Stimulated activated CD4-positive, alpha-beta T cell treated with anti-CD3 and anti-CD28 coated beads, Interleukin-1b, Interleukin-23, amount 100 ng/mL, for 48 hours (primary cell): ENCODE results near the gene CELSR1.
"Not testable (repeated sequence)": the region's sequence is repeated elsewhere in the genome, so short reads cannot be mapped to it uniquely, and the experiment has no call there.

Source experiments
- DNase-seq: peaks from one replicate; pipeline ENCODE4 v3.0.0-alpha.2; 2020

The CELSR1 gene

DNA sequence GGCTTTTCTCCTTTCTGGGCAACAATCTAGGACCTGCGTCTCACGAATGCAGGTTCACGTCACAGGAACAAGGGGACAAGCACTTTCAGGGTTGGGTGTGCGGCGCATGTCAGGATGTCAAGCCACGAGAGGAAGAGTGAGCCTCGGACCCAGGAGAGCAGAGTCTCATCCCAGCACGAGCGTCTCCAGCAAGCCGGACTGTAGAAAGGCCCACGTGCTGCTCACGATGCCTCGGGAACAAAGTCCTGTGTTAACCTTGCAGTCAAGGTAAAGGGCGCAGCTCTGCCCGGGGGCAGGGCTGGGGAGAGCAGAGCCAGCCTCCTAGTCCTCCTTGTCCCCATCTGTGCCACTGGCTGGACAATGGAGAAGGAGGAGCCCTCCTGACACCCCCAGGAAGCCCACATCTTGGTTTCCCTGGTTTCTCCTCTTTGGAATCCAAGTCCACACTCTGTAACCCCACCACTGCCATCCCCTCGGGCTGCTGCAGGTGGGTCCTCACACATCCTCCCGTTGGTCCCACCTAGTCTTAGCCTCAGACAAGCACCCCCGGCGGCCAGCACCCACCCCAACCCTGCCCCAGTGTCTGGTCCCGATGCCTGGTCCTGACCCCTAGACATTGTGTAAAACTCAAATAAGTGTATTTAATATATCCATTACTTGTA lies 63.4 kb downstream of the CELSR1 start:
- DNase-seq = no peak

DNA sequence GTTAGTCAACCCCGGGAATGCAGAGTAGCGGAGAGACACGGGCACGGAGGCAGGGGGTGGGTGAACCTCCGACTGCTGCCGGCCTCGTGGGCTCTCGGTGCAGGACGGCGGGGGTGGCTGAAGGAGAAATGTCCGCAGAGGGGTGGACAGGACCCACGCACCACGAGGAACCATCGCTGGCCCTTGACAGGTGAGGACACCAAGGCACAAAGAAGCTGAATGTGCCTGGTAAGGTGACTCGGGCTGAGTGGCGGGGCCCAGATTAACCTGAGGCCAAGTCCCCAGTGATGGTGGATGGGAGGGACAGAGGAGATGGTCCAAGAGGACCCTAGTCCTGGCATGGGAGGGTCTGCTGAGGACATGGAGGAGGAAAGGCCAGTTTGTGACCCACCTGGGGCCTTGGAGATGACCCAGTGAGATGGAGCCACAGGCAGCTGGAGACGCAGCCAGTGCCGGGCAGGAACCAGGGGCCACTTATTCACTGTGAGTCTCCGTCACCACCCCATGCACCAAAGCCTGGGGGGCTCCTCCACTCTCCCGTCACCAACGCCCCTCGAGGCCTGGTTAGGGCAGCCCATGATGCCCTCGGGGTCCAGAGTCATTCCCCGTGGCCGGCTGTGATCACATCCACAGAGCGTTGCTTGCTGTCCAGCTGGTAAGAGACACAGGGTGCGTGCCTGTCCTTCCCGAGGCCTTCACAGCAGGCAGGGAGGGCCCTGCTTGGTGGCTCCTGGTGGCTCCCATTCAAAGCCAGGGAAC lies 64.2 kb downstream of the CELSR1 start:
- DNase-seq = no peak

DNA sequence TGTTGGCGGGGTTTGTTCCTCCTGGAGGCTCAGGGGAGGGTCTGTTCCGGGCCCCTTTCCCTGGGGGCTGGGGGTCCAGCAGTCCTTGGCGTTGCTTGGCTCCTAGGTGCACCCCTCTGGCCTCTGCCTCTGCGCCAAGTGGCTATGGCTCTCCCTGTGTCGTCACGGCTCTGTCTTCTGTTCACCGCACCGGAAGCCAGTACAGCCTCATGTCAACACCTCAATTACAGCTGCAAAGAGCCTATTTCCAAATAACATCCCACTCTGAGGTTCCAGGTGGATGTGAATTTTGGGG lies 64.8 kb downstream of the CELSR1 start:
- DNase-seq = no peak

DNA sequence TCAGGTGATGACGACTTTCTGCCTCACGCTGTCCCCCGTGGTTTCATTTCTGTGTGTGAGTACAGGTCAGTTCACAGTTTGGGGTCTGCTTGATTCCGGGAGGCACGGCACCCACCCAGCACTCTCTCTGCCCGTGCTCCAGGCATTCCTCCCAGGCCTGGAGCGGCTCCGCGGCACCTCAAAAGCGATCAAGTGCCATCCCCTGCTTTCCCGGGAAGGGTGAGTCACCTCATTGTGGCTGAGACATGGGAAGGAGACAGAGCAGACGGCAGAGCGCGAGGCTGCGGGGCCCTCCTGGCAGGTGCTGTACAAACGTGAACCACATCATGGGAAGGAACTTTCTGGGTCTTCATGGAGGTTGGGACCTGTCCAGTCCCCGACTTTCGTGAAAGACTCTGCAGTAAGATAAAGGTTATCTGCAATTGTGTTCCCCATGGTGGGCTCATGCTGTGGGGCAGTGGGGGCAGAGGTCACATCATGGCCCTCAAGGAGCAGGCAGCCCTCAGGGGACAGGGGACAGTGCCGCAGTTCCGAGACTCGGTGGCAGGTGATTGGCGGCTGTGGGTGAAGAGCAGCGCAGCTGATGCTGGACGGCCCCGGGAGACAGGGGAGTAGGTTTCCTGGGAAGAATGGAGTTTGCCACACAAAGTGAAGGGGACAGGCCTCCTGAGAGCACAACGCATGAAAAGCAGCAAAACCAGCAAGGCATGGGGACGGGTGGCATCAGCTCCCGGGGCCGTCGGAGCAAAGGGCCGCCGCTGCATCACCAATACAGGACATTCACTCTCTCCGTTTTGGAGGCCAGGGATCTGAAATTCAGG lies 65.3 kb downstream of the CELSR1 start:
- no peak for DNase-seq

DNA sequence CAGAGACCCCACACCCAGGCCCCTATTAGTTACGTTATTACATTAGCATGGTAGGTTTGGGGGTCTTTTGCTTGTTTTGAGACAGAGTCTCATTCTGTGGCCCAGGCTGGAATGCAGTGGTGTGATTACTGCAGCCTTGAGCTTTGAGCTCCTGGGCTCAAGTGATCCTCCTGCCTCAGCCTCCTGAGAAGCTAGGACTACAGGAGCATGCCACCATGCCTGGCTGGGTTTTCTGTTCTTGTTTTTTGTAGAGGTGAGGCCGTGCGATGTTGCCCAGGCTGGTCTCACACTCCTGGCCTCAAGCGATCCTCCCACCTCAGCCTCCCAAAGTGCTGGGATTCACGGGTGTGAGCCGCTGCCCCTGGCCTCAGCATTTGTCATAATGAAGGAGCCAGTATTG lies 66.1 kb downstream of the CELSR1 start:
- DNase-seq = not testable (repeated sequence)

DNA sequence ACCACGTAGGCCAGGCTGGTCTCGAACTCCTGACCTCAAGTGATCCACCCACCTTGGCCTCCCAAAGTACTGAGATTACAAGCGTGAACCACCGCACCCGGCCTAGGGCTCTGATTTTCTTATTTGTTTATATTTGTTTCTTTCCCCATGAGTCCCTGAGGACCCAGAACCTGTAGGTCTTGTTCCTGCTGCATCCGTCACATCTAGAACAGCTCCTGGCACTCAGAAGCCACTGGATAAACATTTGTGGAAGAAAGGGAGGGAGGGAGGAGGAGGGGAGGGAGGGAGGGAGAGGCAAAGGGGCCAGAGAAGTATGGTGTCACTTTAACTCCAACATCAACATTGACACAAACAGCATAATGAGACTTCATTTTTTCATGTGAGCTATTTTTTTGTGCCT lies 67.7 kb downstream of the CELSR1 start:
- no peak for DNase-seq

DNA sequence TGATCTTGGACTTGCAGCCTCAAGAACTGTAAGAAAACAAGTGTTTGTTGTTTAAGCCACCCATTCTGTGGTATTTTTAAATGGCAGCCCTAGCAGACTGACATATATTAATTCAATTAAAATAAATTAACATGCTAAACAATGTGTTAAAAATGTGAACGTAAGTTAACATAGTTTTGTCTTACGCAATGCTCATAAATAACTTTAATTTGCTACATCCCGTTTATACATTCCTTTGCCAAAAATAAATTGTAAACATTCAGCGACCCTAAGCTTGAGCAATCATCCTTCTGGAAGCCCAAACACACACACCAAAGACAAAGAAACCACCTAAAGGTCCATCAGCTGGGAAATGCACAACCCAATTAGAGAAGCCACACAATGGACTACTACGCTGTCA lies 70.4 kb downstream of the CELSR1 start:
- no peak for DNase-seq

DNA sequence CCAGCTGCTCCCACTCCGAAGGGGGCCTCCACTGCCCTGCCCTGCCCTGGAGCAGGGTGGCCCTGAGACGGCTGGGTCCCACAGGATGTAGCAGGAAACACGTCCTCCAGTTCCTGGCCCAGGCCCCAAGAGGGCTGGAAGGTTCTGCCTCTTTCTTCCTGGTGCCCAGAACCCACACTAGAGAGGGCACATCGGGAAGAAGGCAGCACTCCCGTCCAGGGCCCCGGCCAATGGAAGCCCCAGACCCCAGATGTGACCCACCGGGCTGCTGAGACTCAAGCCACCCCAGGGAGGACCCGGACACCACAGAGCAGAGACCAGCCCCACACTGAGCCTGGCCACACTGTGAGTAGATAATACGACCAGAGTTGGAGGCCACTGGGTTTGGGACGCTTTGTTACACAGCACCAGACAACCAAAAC lies 71.2 kb downstream of the CELSR1 start:
- no peak for DNase-seq

DNA sequence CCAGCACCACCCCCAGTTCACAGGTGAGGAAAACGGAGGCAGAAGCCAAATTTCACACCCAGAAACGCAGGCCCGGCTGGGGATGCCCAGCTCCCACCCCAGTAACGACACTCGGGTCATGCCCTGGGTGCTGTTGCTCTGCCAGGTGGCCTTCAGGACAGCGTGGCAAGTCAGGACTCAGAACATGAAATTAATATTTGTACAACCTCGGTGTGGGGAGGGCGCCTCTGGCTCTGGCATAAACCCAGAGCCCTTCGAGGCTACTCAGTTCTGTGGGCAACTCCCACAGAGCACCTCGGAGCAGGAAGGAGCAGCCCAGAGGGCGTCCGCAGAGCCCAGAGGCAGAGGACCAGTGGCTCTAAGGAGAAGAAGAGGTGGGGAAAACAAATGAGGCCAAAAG lies 71.6 kb downstream of the CELSR1 start:
- no peak for DNase-seq

DNA sequence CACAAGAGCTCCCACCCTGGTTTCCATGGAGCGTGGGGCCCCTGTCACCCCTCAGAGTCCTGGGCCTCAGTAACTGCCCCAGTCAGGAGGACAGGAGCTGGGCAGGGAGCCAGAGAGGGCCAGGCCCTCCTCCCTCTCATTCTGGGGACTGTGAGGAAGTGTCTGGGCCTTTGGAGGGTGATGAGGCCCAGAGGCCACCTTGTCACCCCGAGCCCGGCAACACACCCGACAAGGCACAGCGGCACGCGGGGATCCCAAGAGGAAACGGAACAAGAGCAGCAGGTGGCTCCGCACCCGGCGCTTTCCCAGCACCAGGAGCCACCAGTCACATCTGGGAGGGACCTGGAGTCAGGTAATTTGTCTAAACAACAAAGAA lies 72.1 kb downstream of the CELSR1 start:
- no peak for DNase-seq

DNA sequence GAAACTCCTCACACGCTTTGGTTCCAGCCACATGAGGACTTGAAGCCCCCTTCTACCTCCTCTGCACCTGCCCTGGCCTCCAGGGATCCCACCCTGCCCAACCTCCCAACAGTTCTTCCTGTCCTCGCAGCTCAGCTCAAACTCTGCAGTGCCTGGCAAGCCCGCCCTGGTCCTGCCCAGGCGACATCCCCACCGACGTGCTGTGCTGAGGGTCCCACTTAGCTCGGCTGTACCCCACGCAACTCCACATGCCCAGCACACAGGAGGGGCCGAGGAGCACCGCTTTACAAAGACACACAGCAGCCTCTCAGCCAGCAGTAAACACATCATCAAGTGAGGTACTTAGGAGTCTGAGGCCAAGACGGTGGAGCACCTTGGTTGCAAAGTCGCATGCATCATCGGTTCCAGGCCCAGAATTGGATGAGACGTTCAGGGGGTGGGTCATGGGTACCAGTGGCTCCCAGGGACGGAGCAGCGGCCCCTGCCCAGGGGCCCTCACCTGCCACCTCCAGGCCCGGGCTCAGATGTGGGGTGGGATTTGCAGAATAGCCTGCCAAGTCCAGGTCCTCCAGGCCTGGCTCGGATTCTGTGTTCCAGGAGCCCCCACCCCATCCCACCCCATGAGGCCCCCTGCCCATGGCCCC lies 72.6 kb downstream of the CELSR1 start:
- DNase-seq = no peak

DNA sequence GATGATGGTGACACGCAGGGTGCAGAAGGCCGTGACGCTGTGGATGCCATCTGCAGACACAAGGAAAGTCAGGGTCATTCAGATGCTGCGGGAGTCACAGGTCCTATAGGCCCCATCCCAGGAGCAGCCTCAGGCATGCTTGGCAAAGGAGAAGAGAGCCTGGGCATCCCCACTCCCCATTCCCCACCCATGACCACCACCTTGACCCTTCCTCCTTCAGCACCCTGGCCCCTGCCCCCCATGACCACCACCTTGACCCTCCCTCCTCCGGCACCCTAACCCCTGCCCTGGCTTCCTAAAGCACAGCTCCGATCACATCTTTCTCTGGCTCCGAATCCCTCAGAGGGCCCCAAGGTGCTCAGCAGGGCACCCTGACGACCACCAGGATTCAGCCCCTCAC lies 73.1 kb downstream of the CELSR1 start:
- no peak for DNase-seq

DNA sequence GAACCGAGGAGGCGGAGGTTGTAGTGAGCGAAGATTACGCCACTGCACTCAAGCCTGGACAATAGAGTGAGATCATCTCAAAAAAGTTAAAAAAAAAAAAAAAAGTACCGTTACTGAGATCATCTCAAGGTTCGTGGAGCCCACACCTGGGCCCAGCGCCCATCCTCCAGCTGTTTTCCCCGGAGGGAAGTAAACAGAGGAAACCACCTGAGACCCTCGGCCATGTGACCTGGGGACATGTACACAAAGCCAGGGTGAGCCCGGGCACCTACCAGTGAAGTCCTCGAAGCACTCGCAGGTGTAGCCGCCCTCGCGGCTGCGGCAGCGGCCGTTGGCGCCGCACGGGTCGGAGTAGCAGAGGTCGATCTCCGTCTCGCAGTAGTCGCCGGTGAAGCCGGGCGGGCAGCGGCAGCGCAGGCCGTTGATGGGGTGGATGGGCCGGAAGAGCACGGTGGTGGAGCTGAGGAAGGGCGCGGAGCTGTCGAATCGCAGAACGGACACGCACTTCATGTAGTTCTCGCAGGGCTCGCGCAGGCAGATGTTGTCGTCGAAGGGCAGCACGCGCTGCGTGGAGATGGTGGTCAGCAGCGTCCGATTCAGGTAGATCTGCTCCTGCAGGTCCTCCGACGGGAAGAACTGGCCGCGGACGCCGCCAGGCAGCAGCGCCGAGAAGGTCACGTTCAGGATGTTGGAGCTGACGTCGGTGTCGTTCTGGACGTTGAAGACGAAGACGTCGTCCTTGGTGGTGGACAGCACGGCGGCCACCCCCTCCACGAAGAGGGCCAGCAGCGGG lies 73.8 kb downstream of the CELSR1 start:
- DNase-seq = no peak

DNA sequence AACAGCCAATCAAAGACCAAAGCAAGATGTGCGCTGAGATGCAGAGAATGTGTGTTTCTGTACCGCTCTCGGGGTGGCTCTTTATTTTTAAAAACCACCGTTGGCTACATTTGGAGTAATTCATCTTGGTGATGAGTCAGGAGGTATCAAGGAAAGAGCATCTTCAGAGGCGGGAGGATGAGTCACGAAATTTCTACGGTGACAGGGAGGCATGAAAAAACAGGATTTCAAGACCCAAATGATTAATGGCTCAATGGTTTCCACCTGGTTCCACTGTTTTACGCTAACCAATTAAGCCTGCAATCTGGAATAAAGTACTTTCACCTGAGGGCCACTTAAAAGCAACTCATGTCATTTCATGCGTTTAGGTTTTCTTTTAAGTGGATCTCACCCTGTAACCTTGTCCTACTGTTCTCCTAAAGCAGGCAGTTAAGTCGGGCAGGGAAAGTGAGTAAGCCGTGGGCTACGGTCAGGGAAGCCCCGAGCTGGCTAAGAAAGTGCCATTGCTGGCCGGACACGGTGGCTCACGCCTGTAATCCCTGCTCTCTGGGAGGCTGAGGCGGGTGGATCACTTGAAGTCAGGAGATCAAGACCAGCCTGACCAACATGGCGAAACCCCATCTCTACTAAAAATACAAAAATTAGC lies 74.6 kb downstream of the CELSR1 start:
- no peak for DNase-seq

DNA sequence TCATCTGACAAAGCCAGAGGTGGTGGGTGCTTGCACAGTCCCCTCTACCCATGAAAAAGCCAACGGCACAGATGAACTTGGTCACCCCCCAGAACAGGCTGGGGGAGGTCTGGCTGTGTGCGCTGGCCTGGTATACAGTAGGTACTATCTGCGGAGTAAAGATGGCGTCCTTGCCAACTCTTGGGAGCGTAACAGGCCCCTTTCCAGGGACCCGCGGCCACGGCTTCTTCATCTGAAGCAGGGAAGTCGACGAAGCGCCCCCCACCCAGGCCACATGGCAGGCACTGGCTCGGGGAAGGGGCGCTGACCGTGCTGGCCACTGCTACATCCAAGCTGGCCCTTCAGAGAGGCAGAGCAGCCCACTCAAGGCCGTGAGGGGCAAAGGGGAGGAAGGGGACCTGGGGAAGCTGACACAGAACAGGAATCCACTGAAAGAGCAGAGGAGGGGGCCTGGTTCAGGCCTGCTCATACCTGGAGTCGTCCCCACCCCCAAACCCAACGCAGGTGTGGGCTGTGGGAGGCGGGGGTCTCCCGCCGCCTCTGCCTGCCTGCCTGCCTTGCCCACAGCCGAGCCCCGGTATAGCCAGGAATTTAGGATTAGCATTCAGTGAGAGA lies 75.7 kb downstream of the CELSR1 start:
- no peak for DNase-seq

DNA sequence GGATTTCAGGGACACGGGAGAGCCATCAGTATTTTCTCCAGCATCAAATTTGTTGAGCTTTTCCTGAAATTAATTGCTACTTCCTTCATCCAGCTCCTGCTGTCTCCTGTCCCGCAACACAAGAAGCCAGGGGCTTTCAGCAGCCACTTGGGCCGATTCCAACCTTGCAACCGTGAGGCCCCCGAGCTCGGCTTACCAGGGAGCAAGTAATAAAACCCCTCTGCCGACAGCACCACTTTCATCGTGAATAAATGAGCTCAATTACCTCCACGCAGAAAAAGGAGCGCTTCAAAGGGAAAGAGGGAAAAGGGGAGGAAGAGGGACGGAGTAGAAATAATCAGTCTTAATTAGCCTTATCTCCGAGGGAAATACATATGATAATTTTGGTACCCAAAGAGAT lies 76.6 kb downstream of the CELSR1 start:
- DNase-seq = no peak

DNA sequence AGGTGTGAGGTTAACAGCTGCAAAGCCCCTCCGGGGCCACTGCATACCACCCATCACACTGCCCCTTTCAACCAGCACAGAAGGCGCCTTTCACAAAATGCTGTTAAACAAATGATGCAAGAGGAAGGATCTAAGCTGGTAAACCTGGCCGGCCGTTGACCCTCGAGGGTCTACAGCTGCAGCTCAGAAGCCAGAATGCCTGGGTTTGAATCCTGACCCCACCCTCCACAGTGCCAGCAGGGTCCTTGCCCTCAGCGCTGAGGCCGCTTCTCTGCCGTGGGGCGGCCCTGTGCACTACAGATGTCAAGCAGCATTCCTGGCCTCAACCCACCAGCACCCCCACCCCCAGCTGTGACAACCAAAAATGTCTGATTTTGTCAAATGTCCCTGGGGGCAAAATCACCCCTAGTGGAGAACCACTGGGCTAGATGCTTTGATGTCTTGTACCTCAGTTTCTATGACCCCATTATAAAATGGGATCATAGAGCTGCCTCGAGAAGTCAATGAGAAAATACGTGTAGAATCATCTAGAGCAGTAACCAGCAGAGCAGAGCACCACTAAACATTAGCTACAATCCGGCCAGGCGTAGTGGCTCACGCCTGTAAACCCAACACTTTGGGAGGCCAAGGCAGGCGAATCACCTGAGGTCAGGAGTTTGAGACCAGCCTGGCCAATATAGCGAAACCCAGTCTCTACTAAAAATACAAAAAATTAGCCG lies 77.9 kb downstream of the CELSR1 start:
- DNase-seq = no peak

DNA sequence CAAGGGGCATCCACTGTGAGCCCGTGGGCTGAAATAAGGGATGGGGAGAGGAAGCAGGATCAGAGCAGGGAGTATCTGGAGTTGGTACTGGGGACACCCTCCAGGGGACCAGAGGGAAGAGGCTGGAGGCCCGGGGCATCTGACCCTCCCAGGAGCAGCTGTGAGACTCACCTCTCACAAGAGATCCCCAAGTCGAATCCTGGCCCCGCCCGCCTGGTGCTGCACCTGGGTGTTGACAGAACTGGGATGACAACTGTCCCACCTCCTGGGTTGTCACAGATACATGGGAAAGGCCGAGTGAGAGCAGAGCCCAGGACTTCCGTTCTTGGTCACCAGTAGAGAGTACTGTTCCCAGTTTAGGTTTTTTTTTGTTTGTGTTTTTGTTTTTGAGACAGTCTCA lies 78.9 kb downstream of the CELSR1 start:
- no peak for DNase-seq

DNA sequence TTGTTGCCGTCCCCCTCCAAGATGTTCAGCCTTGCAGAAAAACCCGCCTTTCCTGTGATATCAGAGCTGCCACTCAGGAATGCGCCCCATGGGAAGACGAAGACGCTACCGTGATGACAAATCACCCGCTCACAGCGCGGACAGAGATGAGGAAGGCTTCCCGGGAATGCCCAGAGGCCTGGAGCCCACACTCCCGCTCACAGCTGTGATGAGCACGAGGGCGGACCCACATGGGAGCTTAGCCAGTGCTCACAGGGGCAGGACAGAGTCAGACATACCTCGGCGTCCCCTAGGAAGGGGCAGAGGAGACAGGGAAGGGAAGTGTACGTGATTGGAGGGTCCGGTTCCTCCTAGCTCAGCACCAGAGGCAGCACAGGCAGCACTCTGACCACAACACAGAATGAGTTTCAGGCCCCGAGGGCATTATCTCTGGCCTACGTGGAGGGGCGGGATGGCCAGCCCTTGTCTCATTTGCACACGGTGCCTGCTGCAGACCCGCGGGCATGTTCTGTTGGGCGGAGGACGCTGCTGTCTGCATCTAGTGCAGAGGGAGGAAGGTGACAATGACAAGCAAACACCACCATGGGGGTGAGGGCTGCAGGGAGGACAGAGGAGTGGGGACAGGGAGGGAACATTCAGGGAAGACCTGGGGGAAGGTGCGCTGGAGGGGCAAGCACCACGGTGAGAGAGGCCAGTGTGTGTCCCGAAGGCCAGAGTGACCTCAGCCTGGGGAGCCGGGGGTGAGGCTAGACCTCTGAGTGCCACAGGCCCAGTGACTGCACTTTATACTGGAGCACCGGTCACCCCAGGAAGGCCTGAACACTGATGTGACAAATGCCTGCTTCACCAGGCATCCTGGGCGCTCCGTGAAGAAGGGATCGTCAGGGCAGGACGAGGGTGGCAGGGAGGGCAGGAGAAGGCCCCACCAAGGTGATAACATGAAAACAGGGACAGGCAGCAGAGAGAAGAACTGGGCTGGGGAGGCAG lies 79.6 kb downstream of the CELSR1 start:
- DNase-seq = no peak

DNA sequence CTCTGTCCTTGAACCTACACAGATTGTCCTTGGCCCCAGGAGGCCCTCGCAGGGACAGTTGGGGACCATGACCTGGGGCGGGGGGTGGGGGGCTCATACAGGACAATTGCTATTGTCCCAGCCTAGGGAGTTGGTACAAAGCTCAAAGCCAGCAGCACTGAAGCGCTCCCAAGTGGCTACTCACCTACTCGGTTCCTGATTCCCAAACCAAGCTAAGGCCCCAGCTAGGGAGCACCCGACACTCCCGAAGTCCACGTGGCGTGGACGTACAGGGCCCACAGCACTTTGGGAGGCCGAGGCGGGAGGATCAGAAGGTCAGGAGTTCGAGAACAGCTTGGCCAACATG lies 80.6 kb downstream of the CELSR1 start:
- no peak for DNase-seq
